ENCODE results near the gene BEST2. TPM values are rescaled to one million over a fixed set of nuclear protein-coding genes. Genes with fewer than 3 reads are reported as not detected.

Gene BEST2
- total RNA-seq, 1 experiment from 2014 or later = 0.10 TPM

GRCh38 chr19:12800923-12801465 is 49.4 kb downstream of the BEST2 start:
- Histone ChIP-seq H3K9me3 (ENCODE audit: control insufficient read depth in 1 of 2, insufficient read depth in 1 of 2, low read depth in 1 of 2, low read length in 2 of 2) (no peaks in the 10 kb centered on the region), H3K4me2 (ENCODE audit: low read length) (peak overlapping the region; percentile 100), H3K9ac (ENCODE audit: low read length) (peak overlapping the region; percentile 94), H3K36me3 (ENCODE audit: control insufficient read depth in 1 of 2, insufficient read depth in 2 of 2, low read length in 2 of 2) (peaks cover 4 to 19% of the 10 kb centered on the region in 2 experiments; a peak in 3 of 4 replicates), H3K27me3 (ENCODE audit: insufficient read depth, low read length) (no peaks in the 10 kb centered on the region), H3K4me1 (ENCODE audit: control insufficient read depth in 1 of 2, insufficient read depth in 2 of 2, low read length in 2 of 2) (peaks cover 17 to 40% of the 10 kb centered on the region in 2 experiments), H2AFZ (ENCODE audit: low read depth, low read length, poor library complexity, severe bottlenecking) (no peak overlapping the region), H3K79me2 (ENCODE audit: insufficient read depth, low read length) (peaks cover 25% of the 10 kb centered on the region), H3K27ac (ENCODE audit: low read depth, low read length) (peak overlapping the region; percentile 86), H3K9me2 (ENCODE audit: insufficient read depth) (no peaks in the 10 kb centered on the region), H3K4me3 (replicated peaks in 1 of 2; ENCODE audit: low read depth in 1 of 2, low read length in 2 of 2) (peak overlapping the region; percentile 93 to 97), H4K20me1 (ENCODE audit: insufficient read depth) (no peaks in the 10 kb centered on the region)
- ATAC-seq (peak; percentile 11), DNase-seq (ENCODE audit: low read depth, low spot score) (no peak)
- RAD21 ChIA-PET (ENCODE audit: low non-redundant PET in 1 of 2, low total read pairs in 2 of 2, uncharacterized antibody in 2 of 2, unreplicated experiment in 2 of 2) = no interaction called here
- POLR2A ChIA-PET = interaction anchor here (0.8 to 1.4 kb wide), 3 partner anchors 9 to 43 kb away, joined by 3 to 5 read pairs (median 3); partner anchors contain the start of gene JUNB
- intact Hi-C loops (cut with micrococcal nuclease) = loop anchor here (5.0 kb wide), 1 partner anchor 36 kb away; the partner anchor contains the start of gene MAST1
- CTCF ChIA-PET = interaction anchor here (0.9 to 1.1 kb wide), 3 partner anchors 26 to 293 kb away, joined by 3 to 4 read pairs (median 3); partner anchors contain the start of gene HOOK2
- BruUV-seq (replicated peaks) = TSS peak; percentile 54
- TF ChIP-seq SIN3A (IDR thresholded peaks at IDR 0.05; ENCODE audit: low read depth) (no peak), TCF7L2 (IDR thresholded peaks at IDR 0.05; ENCODE audit: borderline replicate concordance, extremely low read depth, insufficient read depth, insufficient read length) (peak; percentile 86), EZH2phosphoT487 (IDR thresholded peaks at IDR 0.05; ENCODE audit: borderline replicate concordance) (no peak), ELF1 (IDR thresholded peaks at IDR 0.05; ENCODE audit: borderline replicate concordance, low read depth) (no peak)

GRCh38 chr19:12801466-12802266 is 50.1 kb downstream of the BEST2 start, which contains the start of the genes PRDX2 and THSD8:
TSS of gene PRDX2 (minus strand) at chr19:12801800. CDS start at chr19:12801261, 539 bp downstream.
TSS of gene THSD8 (plus strand) at chr19:12802069. CDS start at chr19:12802072, 3 bp downstream.
- no peak for DNase-seq (ENCODE audit: low read depth, low spot score)
- CTCF ChIA-PET = interaction anchor here (1.1 to 1.6 kb wide), 3 partner anchors 27 to 41 kb away, joined by 3 to 4 read pairs (median 4); partner anchors contain the start of gene HOOK2
- no peaks in the 10 kb centered on the region for H3K27me3 ChIP-seq (ENCODE audit: insufficient read depth, low read length)
- no peaks in the 10 kb centered on the region for H4K20me1 ChIP-seq (ENCODE audit: insufficient read depth)
- H2AFZ ChIP-seq (ENCODE audit: low read depth, low read length, poor library complexity, severe bottlenecking) = peak within 1 kb of the TSS; percentile 61
- intact Hi-C loops (cut with micrococcal nuclease) = loop anchor here (5.0 kb wide), 1 partner anchor 36 kb away; the partner anchor contains the start of gene MAST1
- no peaks in the 10 kb centered on the region for H3K9me2 ChIP-seq (ENCODE audit: insufficient read depth)
- no peaks in the 10 kb centered on the region for H3K9me3 ChIP-seq (ENCODE audit: control insufficient read depth in 1 of 2, insufficient read depth in 1 of 2, low read depth in 1 of 2, low read length in 2 of 2)
- H3K4me1 ChIP-seq (ENCODE audit: control insufficient read depth in 1 of 2, insufficient read depth in 2 of 2, low read length in 2 of 2) = peaks cover 14 to 38% of the 10 kb centered on the region in 2 experiments; a peak in 3 of 4 replicates
- RAD21 ChIA-PET (ENCODE audit: low non-redundant PET in 1 of 2, low total read pairs in 2 of 2, uncharacterized antibody in 2 of 2, unreplicated experiment in 2 of 2) = no interaction called here
- peaks cover 4 to 19% of the 10 kb centered on the region in 2 experiments; a peak in 3 of 4 replicates for H3K36me3 ChIP-seq (ENCODE audit: control insufficient read depth in 1 of 2, insufficient read depth in 2 of 2, low read length in 2 of 2)
- ATAC-seq = peak; percentile 69
- peak within 1 kb of the TSS; percentile 100 for H3K4me2 ChIP-seq (ENCODE audit: low read length)
- peak within 1 kb of the TSS; percentile 94 for H3K9ac ChIP-seq (ENCODE audit: low read length)
- no TSS peak for BruUV-seq (replicated peaks)
- peaks cover 26% of the 10 kb centered on the region for H3K79me2 ChIP-seq (ENCODE audit: insufficient read depth, low read length)
- peak within 1 kb of the TSS; percentile 93 to 97 for H3K4me3 ChIP-seq (replicated peaks in 1 of 2; ENCODE audit: low read depth in 1 of 2, low read length in 2 of 2)
- POLR2A ChIA-PET = interaction anchor here (0.7 to 2.3 kb wide), 5 partner anchors 9 to 121 kb away, joined by 3 to 19 read pairs (median 3); partner anchors contain the start of genes JUNB and RTBDN
- peak within 1 kb of the TSS; percentile 86 for H3K27ac ChIP-seq (ENCODE audit: low read depth, low read length)
- TF ChIP-seq ZFX (IDR thresholded peaks at IDR 0.05) (peak; percentile 96), CBX3 (IDR thresholded peaks at IDR 0.05; ENCODE audit: low read depth) (peak; percentile 92; the same call in 1 of the 2 replicates), SIN3A (IDR thresholded peaks at IDR 0.05; ENCODE audit: low read depth) (peak; percentile 96), EGR1 (IDR thresholded peaks at IDR 0.05; ENCODE audit: low read depth) (peak; percentile 77), SRF (IDR thresholded peaks at IDR 0.05; ENCODE audit: low read depth) (no peak), JUND (IDR thresholded peaks at IDR 0.05) (peak; percentile 94), FOSL1 (IDR thresholded peaks at IDR 0.05; ENCODE audit: low read depth) (no peak), ZNF274 (IDR thresholded peaks at IDR 0.05; ENCODE audit: low read depth, low read length) (no peak), TCF7L2 (IDR thresholded peaks at IDR 0.05; ENCODE audit: borderline replicate concordance, extremely low read depth, insufficient read depth, insufficient read length) (peak; percentile 88), SP1 (IDR thresholded peaks at IDR 0.05; ENCODE audit: low read depth) (peak; percentile 93), POLR2AphosphoS5 (IDR thresholded peaks at IDR 0.05; ENCODE audit: low read depth, low read length) (peak; percentile 99), POLR2A (IDR thresholded peaks at IDR 0.05; ENCODE audit: borderline replicate concordance, extremely low read depth, insufficient read depth, insufficient read length) (peak; percentile 99), MAX (IDR thresholded peaks at IDR 0.05) (peak; percentile 98)
- TF ChIP-seq, protein P1, sequence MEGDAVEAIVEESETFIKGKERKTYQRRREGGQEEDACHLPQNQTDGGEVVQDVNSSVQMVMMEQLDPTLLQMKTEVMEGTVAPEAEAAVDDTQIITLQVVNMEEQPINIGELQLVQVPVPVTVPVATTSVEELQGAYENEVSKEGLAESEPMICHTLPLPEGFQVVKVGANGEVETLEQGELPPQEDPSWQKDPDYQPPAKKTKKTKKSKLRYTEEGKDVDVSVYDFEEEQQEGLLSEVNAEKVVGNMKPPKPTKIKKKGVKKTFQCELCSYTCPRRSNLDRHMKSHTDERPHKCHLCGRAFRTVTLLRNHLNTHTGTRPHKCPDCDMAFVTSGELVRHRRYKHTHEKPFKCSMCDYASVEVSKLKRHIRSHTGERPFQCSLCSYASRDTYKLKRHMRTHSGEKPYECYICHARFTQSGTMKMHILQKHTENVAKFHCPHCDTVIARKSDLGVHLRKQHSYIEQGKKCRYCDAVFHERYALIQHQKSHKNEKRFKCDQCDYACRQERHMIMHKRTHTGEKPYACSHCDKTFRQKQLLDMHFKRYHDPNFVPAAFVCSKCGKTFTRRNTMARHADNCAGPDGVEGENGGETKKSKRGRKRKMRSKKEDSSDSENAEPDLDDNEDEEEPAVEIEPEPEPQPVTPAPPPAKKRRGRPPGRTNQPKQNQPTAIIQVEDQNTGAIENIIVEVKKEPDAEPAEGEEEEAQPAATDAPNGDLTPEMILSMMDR (IDR thresholded peaks at IDR 0.05 in 2 of 3, conservative IDR thresholded peaks at IDR 0.05 in 1 of 3; ENCODE audit: borderline replicate concordance in 1 of 3, insufficient read depth in 1 of 3, low read depth in 2 of 3, low read length in 2 of 3) = no peak
- TF ChIP-seq, protein P2, sequence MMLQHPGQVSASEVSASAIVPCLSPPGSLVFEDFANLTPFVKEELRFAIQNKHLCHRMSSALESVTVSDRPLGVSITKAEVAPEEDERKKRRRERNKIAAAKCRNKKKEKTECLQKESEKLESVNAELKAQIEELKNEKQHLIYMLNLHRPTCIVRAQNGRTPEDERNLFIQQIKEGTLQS (IDR thresholded peaks at IDR 0.05) = no peak

Data from HCT116 (cell line).